Measurements from ENCODE around the gene KIF16B.

DNA sequence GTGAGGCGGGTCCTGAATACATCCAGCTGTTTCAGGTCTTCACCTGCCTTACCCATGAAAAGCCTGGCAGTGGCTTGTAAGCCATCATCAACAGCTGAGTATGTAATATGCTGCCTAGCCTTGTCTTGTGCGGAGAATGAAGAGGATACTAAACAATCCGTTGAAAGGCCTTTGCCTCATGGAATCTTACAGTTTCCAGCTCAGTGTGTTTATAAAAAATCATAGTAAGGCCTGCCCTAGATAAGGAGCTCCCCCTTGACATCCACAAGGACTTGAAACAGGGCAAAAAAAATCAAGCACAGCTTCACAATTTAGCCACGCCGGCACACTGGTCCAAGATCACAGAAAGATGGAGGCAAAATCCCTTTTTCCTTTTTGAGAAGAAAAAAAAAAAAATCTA lies 115.7 kb downstream of the KIF16B start:
- TF ChIP-seq, protein P1, sequence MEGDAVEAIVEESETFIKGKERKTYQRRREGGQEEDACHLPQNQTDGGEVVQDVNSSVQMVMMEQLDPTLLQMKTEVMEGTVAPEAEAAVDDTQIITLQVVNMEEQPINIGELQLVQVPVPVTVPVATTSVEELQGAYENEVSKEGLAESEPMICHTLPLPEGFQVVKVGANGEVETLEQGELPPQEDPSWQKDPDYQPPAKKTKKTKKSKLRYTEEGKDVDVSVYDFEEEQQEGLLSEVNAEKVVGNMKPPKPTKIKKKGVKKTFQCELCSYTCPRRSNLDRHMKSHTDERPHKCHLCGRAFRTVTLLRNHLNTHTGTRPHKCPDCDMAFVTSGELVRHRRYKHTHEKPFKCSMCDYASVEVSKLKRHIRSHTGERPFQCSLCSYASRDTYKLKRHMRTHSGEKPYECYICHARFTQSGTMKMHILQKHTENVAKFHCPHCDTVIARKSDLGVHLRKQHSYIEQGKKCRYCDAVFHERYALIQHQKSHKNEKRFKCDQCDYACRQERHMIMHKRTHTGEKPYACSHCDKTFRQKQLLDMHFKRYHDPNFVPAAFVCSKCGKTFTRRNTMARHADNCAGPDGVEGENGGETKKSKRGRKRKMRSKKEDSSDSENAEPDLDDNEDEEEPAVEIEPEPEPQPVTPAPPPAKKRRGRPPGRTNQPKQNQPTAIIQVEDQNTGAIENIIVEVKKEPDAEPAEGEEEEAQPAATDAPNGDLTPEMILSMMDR (conservative IDR thresholded peaks at IDR 0.05; ENCODE audit: low read depth, low read length), result no peak
- TF ChIP-seq EZH2 (IDR thresholded peaks at IDR 0.05; ENCODE audit: low read length, unreplicated experiment), result no peak

Data from PC-3 (cell line).